ENCODE results near the gene GLRX5.
"Not testable (repeated sequence)": the region's sequence is repeated elsewhere in the genome, so short reads cannot be mapped to it uniquely, and the experiment has no call there.

The GLRX5 gene

DNA sequence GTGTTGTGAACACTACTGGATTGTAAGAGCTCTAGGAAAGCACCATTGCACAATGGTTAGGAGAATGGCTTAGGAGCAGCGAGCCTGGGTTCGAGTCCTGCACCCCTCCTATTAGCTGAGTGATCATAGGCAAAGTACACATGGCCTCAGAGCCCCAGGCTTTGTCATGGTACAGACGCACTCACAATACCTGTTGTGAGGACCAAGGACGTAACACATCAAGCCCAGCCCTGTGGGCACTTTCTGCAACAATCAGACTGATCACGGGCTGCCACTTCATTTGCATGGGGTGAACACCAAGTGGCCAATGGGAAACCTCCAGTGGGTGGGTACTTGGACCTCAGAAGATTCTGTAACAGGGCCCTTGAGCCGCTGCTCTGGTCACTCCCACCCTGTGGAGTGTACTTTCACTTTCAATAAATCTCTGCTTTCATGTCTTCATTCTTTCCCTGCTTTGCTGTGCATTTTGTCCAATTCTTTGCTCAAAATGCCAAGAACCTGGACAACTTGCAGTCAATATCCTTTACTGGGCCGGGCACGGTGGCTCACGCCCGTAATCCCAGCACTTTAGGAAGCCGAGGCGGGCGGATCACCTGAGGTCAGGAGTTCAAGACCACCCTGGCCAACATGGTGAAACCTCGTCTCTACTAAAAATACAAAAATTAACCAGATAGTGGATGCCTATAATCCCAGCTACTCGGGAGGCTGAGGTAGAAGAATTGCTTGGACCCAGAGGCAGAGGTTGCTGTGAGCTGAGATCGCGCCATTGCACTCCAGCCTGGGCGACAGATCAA, 28.2 kb downstream of the GLRX5 start:
- Histone ChIP-seq H3K9me3 (replicated peaks in 1 of 11) (no peaks in the 10 kb centered on the region), H3K9ac (no peak overlapping the region), H3K4me2 (peak overlapping the region in 8 of 11 experiments; percentile 10 to 63 (median 50); a peak in 12 of 22 replicates), H3K36me3 (no peaks in the 10 kb centered on the region), H3K27me3 (no peaks in the 10 kb centered on the region), H4K20me1 (no peaks in the 10 kb centered on the region), H3K4me1 (peaks cover 0 to 36% (median 20%) of the 10 kb centered on the region in 10 experiments; a peak in 14 of 20 replicates), H3K4me3 (no peak overlapping the region), H3K27ac (no peak overlapping the region)
- TF ChIP-seq Cebpa-rat (IDR thresholded peaks at IDR 0.05), result no peak

DNA sequence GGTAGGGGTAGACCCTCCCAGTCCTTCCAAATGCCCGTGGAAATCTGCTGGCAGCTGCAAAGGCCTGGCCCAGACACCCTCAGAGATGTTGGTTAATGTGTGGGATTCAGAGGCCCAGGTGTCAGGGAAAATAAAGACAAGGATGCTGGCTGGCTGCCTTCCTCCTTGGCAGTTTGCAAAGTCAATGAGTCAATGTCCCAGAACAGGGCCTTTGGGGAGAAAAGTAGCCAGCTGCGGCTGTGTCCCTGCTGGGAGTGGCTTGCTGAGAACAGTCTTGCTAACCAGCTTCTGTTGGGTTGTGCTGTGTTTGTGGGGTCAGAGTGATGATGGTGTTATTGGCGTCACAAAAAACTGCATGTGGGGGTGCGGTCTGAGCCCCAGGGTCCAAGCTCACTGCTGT, 29.2 kb downstream of the GLRX5 start:
- peak overlapping the region in 1 of 11 experiments; percentile 8; a peak in 1 of 22 replicates for H3K4me2 ChIP-seq
- no peaks in the 10 kb centered on the region for H3K9me3 ChIP-seq (replicated peaks in 1 of 11)
- no peak for TF ChIP-seq Cebpa-rat (IDR thresholded peaks at IDR 0.05)
- peaks cover 0 to 41% (median 24%) of the 10 kb centered on the region in 10 experiments; a peak in 14 of 20 replicates for H3K4me1 ChIP-seq
- no peaks in the 10 kb centered on the region for H3K27me3 ChIP-seq
- H3K27ac ChIP-seq, result no peak overlapping the region
- H3K36me3 ChIP-seq, result no peaks in the 10 kb centered on the region
- H3K9ac ChIP-seq, result no peak overlapping the region
- no peak overlapping the region for H3K4me3 ChIP-seq
- H4K20me1 ChIP-seq, result no peaks in the 10 kb centered on the region

DNA sequence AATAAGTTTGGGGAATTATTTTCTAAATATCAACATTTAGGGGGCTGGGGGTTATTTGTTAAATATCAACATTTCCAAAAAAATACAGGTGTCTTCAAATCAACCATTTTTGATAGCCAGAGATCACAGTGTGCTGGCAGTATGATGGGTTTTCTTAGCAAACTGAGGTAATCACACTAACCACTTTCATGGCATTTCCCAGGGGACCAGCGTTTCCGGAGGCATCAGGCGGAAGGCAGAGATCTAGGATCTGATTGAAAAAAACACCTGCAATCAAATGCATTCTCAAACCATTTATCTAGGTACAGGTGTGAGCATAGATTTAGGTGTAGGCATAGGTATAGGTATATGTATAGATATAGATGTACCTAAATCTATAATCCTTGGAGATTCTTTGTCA, 34.6 kb downstream of the GLRX5 start:
- peaks cover 0 to 19% (median 10%) of the 10 kb centered on the region in 10 experiments; a peak in 10 of 20 replicates for H3K4me1 ChIP-seq
- no peaks in the 10 kb centered on the region for H3K36me3 ChIP-seq
- H3K9me3 ChIP-seq (replicated peaks in 1 of 11), result no peaks in the 10 kb centered on the region; a peak in 1 of 22 replicates
- no peaks in the 10 kb centered on the region for H4K20me1 ChIP-seq
- peak overlapping the region in 6 of 11 experiments; percentile 2 to 48 (median 19); a peak in 8 of 22 replicates for H3K4me2 ChIP-seq
- no peak overlapping the region for H3K4me3 ChIP-seq
- no peak for TF ChIP-seq Cebpa-rat (IDR thresholded peaks at IDR 0.05)
- H3K27ac ChIP-seq, result no peak overlapping the region
- no peak overlapping the region for H3K9ac ChIP-seq
- H3K27me3 ChIP-seq, result no peaks in the 10 kb centered on the region

DNA sequence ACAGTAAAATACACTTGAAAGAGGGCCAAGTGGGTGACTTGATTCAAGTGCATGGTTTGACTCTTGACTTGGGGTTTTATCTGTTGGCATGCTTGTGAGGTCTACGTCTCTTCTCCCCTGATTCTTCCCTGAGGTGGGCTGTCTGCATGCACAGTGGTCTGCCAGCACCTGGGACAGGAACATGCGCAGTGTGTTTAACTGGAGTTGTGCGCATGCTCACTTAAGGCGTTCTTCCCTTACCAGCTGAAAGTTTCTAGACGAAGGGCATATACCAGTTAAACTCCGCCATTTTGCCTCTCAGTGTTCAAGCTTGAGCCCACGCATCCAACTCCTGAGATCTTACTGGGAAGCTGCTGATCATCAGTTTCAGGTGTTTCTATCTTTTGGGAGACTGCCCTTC, 38.5 kb downstream of the GLRX5 start:
- Histone ChIP-seq H3K4me2 (no peak overlapping the region), H3K36me3 (no peaks in the 10 kb centered on the region), H3K9ac (no peak overlapping the region), H3K27ac (no peak overlapping the region), H3K27me3 (no peaks in the 10 kb centered on the region), H3K4me1 (peaks cover 0 to 32% (median 19%) of the 10 kb centered on the region in 10 experiments; a peak in 14 of 20 replicates), H3K9me3 (replicated peaks in 1 of 11) (no peaks in the 10 kb centered on the region; a peak in 1 of 22 replicates), H4K20me1 (no peaks in the 10 kb centered on the region), H3K4me3 (no peak overlapping the region)
- no peak for TF ChIP-seq Cebpa-rat (IDR thresholded peaks at IDR 0.05)

DNA sequence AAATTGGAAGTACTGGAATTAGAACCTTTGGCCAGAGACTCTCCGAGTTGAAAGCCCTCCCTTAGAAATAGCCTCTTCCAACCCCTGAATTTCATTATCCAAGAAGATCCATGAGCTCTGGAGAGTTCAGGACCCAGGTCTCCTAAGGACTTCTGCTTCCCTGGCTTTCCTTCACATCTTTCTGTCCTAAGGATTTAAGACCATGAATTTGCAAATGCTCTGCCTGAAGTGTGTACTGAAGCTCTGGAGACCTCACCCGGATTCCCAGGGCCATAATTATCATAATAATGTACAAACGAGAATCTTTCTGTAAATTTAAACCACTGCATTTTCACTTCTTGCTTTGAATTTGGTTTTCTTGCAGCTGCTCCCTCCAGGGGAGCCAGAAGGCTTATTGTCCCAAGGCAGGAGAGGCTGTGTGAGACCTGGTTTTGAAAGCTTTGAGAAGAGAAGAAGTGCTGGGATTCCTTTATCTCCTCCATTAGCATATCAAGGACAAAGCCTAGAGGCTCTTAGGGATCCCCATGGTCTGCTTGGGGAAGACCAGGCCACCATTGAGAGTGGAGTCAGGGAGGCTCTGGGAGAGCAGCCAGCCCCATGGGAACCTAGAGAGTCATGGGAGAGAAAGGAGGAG, 41.1 kb downstream of the GLRX5 start:
- H3K27me3 ChIP-seq, result no peaks in the 10 kb centered on the region
- no peak for TF ChIP-seq Cebpa-rat (IDR thresholded peaks at IDR 0.05)
- no peaks in the 10 kb centered on the region; a peak in 1 of 22 replicates for H3K9me3 ChIP-seq (replicated peaks in 1 of 11)
- no peaks in the 10 kb centered on the region for H4K20me1 ChIP-seq
- H3K4me3 ChIP-seq, result no peak overlapping the region
- no peak overlapping the region for H3K9ac ChIP-seq
- peaks cover 0 to 20% (median 11%) of the 10 kb centered on the region in 10 experiments; a peak in 14 of 20 replicates for H3K4me1 ChIP-seq
- no peaks in the 10 kb centered on the region for H3K36me3 ChIP-seq
- no peak overlapping the region for H3K27ac ChIP-seq
- no peak overlapping the region for H3K4me2 ChIP-seq

DNA sequence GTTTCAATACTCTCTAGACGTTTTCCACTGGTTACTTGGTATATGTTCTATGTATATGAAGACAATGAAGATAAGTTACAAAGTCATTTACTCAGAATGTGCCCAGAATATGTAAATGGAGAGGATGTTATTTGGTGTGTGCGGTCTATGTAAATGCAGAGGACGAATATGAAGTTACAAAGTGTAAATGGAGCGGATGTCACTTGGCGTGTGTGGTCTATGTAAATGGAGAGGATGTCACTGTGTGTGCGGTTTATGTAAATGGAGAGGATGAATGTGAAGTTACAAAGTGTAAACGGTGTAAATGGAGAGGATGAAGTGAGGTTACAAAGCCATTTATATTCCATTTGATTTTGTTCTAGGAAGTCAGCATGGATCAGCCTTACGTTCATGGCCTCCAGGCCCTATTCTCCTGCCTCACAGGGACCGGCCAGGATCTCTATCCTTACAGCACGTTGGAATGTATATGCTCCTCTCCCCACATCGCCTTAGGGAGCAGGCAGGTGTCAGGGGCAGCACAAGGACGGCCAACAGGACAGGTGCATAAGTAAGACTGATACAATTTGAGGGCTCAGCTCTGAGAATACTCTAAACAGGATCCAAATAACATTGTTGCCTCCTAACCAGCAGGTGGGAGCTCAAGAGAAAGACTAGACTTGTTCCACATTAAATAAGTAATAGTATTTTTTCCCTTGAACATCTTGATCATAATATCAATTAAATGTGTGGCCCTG, 42.4 kb downstream of the GLRX5 start:
- H3K27ac ChIP-seq, result no peak overlapping the region
- no peak overlapping the region for H3K4me3 ChIP-seq
- H3K9ac ChIP-seq, result no peak overlapping the region
- no peak for TF ChIP-seq Cebpa-rat (IDR thresholded peaks at IDR 0.05)
- H3K36me3 ChIP-seq, result no peaks in the 10 kb centered on the region
- H4K20me1 ChIP-seq, result no peaks in the 10 kb centered on the region
- peaks cover 0 to 20% (median 11%) of the 10 kb centered on the region in 10 experiments; a peak in 14 of 20 replicates for H3K4me1 ChIP-seq
- no peaks in the 10 kb centered on the region; a peak in 1 of 22 replicates for H3K9me3 ChIP-seq (replicated peaks in 1 of 11)
- no peaks in the 10 kb centered on the region for H3K27me3 ChIP-seq
- peak overlapping the region in 6 of 11 experiments; percentile 1 to 49 (median 18); a peak in 6 of 22 replicates for H3K4me2 ChIP-seq

DNA sequence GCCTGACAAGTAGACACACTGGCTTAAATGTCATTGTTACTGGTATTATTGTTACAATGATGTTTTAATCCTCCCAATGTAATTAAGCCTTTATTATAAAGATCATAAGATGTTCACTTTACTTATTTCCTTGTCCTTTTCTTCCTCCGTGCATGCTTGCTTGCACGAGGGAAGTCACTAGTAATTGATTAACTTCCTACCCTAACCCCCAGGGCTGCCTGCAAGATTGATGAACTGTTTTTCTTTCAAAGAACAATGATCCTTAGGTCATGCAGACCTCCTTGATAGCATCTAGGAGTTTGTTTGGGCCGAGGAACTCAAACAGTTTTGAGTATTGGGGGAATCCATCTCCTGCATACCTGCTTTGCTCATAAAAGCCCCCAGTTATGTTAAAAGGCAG, 43.0 kb downstream of the GLRX5 start:
- no peaks in the 10 kb centered on the region for H3K27me3 ChIP-seq
- H3K4me3 ChIP-seq, result no peak overlapping the region
- H3K4me1 ChIP-seq, result peaks cover 0 to 20% (median 11%) of the 10 kb centered on the region in 10 experiments; a peak in 14 of 20 replicates
- H3K9me3 ChIP-seq (replicated peaks in 1 of 11), result peaks cover 0 to 3% (median 1%) of the 10 kb centered on the region in 11 experiments; a peak in 12 of 22 replicates
- H3K9ac ChIP-seq, result no peak overlapping the region
- no peak overlapping the region for H3K27ac ChIP-seq
- H3K4me2 ChIP-seq, result peak overlapping the region in 3 of 11 experiments; percentile 12 to 49 (median 14); a peak in 3 of 22 replicates
- H3K36me3 ChIP-seq, result no peaks in the 10 kb centered on the region
- no peak for TF ChIP-seq Cebpa-rat (IDR thresholded peaks at IDR 0.05)
- no peaks in the 10 kb centered on the region for H4K20me1 ChIP-seq

DNA sequence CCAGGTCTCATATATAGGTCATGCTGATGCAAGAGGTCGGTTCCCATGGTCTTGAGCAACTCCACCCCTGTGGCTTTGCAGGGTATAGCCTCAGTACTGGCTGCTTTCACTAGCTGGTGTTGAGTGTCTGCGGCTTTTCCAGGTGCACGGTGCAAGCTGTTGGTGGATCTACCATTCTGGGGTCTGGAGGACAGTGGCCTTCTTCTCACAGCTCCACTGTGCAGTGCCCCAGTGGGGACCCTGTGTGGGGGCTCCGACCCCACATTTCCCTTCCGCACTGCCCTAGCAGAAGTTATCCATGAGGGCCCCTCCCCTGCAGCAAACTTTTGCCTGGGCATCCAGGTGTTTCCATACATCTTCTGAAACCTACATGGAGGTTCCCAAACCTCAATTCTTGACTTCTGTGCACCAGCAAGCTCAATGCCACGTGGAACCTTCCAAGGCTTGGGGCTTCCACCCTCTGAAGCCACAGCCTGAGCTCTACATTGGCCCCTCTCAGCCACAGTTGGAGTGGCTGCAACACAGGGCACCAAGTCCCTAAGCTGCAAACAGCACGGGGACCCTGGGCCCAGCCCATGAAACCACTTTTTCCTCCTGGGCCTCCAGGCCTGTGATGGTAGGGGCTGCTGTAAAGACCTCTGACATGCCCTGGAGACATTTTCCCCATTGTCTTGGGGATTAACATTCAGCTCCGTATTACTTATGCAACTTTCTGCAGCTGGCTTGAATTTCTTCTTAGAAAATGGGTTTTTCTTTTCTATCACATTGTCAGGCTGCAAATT, 49.2 kb downstream of the GLRX5 start:
- H3K4me2 ChIP-seq, H3K27me3 ChIP-seq, H3K36me3 ChIP-seq, H3K4me1 ChIP-seq, H4K20me1 ChIP-seq, H3K27ac ChIP-seq, H3K9ac ChIP-seq, H3K4me3 ChIP-seq: not testable (repeated sequence)
- H3K9me3 ChIP-seq (replicated peaks in 1 of 11), result peaks cover 22 to 32% (median 29%) of the 10 kb centered on the region in 11 experiments

Measured in BLaER1 treated with 17β-estradiol and CSF1 and Interleukin-3, amounts not matched to agents 10 nM and 100 nM (cell line).